GM10248 (cell line): ENCODE results near the gene ARHGEF10L.

ENCODE experiments used
- CTCF ChIA-PET: fragments of 300-600 bp; sonication (Branson Sonifier 250); formaldehyde crosslinking; extraction: SDS; loops from one replicate; lab custom pipeline; 2021; ENCODE audit warnings: antibody characterized with exemption; lab: Yijun Ruan, JAX
- POLR2A ChIA-PET: fragments of 350-650 bp; sonication (Branson Sonifier 250); formaldehyde crosslinking; extraction: SDS; loops from one replicate; lab custom pipeline; 2020; ENCODE audit warnings: antibody characterized with exemption; lab: Yijun Ruan, JAX
- DNase-seq: peaks from one replicate; pipeline ENCODE4 v3.0.0; 2012; ENCODE audit errors: extremely low spot score
- CTCF ChIP-seq: IDR thresholded peaks from 2 replicates; pipeline ENCODE4 v1.5.1; 2012; ENCODE audit warnings: mild to moderate bottlenecking, low read depth; ENCODE audit errors: extremely low read depth, missing control alignments, control extremely low read depth

The ARHGEF10L gene

GRCh38 chr1:17671741-17672140, 132.2 kb downstream of the ARHGEF10L start:
- no peak for DNase-seq
- POLR2A ChIA-PET = no interaction called here
- CTCF ChIA-PET = interaction anchor here (1.3 kb wide), 1 partner anchor 10 kb away, joined by 5 read pairs; no protein-coding TSS in a partner anchor
- TF ChIP-seq CTCF = no peak

GRCh38 chr1:17672226-17672625, 132.7 kb downstream of the ARHGEF10L start:
- ChIA-PET POLR2A (no interaction called here), CTCF (interaction anchor here (1.3 kb wide), 1 partner anchor 11 kb away, joined by 5 read pairs; no protein-coding TSS in a partner anchor)
- DNase-seq = no peak
- TF ChIP-seq CTCF = no peak

- no peak for TF ChIP-seq CTCF
- ChIA-PET CTCF (interaction anchor here (1.7 kb wide), 1 partner anchor 12 kb away, joined by 8 read pairs; no protein-coding TSS in a partner anchor), POLR2A (no interaction called here)
- no peak for DNase-seq
Observed at GRCh38 chr1:17673329-17674072, 134.0 kb downstream of the ARHGEF10L start.

GRCh38 chr1:17674726-17675500, 135.4 kb downstream of the ARHGEF10L start:
- no peak for DNase-seq
- ChIA-PET POLR2A (no interaction called here), CTCF (no interaction called here)
- no peak for TF ChIP-seq CTCF

- ChIA-PET POLR2A (no interaction called here), CTCF (no interaction called here)
- no peak for DNase-seq
- no peak for TF ChIP-seq CTCF
Observed at GRCh38 chr1:17675744-17676143, 136.2 kb downstream of the ARHGEF10L start.

- DNase-seq = no peak
- ChIA-PET POLR2A (no interaction called here), CTCF (no interaction called here)
- no peak for TF ChIP-seq CTCF
Observed at GRCh38 chr1:17676387-17677060, 137.0 kb downstream of the ARHGEF10L start.
